GM21528 (cell line): ENCODE data around the gene A4GNT.
A peak's percentile ranks its signal among the peaks of the same experiment; 100 is the strongest.
"Not testable (repeated sequence)": the region's sequence is repeated elsewhere in the genome, so short reads cannot be mapped to it uniquely, and the experiment has no call there.

Experiments
- ATAC-seq: cut with Tn5 transposase; IDR thresholded peaks from one replicate; pipeline ENCODE4 v1.9.1; 2021; ENCODE audit warnings: mild to moderate bottlenecking, moderate library complexity; ENCODE audit not compliant: unreplicated experiment, low FRiP score

A4GNT gene

DNA sequence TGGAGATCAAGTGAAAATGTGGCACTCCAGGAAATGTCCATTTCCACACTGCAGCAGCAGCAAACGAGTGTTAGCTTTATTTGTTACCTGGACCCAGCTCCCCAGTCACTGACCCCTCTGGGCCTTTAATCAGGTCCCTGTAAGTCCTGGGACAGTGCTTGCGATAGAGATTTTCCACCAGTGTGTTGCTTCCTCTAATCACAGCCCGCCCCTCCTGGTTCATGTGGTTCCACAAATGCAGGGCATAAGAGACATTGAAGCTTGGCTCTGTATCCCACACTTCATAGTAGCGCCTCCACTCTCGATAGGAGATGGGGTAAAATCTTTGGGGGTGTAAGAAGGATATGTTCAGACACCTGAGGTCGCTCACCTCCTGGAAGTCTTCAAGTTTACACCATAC lies 8.0 kb downstream of the A4GNT start:
- no peak for ATAC-seq

DNA sequence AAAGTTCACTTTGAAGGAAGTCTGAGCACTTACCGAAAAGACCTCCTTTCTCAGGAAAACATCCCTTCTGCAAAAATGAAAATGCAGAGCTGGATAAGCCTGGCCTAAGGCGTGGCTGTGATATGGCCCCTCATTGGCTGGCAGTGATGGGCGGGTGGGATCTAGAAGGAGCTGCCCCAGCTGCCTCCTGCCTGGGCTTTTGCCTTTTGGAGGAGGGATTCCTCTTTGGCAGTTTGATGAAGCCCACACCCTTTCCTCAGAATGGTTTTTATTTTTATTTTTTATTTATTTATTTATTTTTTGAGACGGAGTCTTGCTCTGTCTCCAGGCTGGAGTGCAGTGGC lies 12.8 kb downstream of the A4GNT start:
- ATAC-seq, result no peak

DNA sequence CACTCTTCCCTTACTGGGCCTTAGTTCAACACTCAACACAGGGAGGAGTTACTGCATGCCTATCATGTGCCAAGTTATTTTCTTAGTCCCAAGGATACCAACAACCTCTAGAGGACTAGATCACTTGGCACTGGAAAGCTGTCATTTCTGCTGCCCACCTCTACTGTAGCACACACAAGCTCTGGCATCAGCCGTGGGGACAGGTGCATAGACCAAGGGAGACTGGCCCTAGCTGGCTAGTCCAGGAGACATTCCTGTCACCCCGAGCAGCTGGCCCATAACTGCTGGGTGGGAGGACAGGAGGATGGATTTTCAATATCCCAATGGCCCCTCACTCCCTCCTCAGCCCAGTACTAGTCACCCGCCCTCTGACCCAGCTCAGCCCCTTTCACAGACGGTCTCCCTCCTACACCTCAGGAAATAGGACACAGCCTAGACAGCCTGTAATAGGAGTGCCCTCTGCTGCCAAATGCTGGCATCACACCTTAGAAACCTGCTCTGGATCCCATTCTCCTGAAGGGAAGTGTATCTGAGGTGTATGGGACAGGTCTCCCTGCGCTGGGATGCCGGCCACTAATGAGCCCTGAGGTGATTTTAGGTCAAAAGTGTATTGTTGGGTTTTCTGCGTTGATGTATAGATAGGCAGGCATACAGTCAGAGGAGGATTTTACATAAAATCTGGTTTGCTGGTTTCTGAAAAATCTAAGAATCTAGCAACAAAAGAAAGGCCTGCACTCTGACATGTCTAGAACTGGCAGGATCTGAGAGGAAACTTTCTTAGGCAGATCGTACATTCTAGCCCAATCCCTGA lies 13.4 kb downstream of the A4GNT start:
- ATAC-seq, result peak; percentile 74

DNA sequence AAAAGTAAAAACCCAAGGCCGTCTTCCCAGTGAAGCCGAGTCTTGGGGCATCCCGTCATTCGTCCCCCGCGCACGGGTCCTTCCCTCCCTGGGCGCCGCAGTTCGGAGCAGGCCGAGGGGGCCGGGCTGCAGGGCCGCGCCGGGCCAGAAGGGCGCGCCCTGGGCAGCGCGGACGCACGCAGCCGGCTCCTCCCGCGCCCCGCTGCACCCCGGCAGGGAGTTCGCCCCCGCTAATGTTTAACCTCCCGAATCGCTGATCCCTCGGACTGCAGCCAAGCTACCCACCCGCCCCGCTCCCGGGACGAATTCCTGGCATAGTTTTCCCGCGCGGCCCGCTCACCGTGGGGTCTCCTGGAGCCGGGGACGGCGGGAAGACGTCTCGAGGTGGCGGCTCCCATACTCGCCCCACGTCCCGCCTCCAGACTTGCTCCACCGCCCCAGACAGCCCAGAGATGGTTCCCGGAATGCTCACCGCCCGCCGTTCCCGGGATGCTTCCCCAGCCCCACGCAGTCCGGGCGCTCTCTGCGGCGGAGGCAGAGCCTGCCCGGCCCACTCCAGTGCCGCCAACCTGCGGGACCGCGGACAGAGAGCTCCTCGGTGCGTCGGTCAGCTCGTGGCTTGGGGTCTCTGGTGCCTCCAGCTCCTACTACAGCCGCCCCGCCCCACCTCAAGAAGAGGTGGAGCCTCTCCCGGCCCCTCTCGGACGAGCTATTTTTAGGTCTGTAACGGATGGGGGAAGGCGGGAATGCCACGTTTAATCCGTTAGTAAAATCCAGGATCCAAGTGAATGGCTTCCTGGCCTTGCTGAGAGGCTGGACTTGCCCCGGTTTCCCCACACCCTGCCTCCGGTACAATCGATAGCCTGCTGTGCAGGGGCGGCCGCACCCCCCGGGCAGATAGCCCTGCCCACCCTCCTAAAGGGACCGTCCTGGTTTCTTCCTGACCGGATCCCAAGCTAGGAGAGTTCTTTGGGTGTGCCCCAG lies 16.9 kb downstream of the A4GNT start, which contains the start of gene DZIP1L:
TSS of gene DZIP1L (minus strand) at position 621 of the 984 bp plus-strand sequence. CDS start 11,637 bp downstream, outside the sequence.
- ATAC-seq, result peak; percentile 83

DNA sequence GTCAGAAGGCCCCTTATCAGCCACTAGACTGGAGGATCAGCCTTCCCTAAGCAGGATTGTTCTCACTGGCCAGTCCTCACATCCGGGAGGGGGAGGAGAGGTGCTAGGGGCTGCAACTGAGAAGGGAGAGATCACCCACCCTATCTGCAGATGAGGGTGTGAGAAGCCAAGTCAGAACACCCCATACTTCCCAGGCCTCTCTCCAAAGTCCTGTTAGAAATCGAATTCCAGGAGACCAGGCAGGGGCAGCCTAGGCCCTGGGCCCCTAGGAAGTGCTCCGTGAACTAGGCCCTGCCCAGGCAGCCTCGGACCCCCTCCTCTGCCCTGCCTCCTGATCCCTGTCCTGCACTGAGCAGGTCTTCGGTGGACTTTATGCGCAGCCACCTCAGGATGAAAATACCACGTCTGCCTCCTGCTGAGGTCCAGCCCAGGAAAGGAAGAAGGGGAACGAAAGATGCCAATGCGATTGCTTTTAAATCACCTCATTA lies 17.7 kb downstream of the A4GNT start:
- ATAC-seq, result no peak

DNA sequence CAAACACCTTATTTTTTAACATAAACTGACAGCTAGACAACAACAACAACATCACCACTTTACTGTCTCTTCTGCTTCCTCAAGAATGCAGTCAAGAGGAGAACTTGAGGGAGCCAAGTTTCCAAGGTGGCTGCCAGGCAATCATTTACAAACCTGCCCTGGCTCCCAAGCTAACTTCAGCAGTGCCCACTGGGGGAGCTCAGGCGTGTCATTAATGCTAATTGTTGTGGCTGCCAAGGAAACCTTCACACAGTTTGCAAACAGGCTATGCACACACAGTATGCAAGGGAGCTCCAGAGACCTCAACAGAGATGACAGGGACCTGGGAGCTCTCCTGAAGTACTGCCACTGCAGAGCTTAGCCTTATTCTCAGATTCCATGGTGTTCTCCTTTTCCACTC lies 18.9 kb downstream of the A4GNT start:
- ATAC-seq, result no peak

DNA sequence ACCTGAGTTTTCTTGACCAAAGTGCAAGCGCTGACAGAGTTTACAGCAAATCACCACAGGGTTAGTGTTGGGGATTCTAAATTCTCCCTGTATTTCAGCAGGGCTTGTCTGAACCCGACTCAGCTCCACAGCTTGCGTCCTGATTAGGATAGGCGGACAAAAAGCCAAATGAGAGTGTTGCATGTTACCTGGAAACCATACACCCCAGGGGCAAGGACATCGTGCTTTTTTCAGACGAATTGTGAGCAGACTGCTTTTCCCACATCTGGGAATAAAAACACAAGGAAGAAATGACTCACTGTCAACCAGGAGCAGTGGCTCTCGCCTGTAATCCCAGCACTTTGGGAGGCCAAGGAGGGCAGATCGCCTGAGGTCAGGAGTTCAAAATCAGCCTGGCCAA lies 19.8 kb downstream of the A4GNT start:
- no peak for ATAC-seq

DNA sequence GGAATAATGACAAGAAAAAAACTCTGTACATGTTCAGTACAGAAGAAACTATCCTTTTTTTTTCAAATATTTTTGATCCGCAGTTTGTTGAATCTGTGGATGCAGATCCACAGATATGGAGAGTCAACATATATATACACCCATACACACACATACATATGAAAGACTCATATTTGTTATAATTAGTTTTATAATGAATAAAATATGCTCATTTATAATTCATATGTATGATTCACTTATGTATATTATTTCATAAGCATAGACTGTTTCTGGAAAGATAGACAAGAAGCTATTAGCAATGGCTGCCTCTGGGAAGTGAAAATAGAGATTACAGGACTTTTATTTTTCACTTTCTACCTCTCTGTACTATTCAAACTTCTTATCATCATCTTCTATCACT lies 26.6 kb downstream of the A4GNT start:
- ATAC-seq, result no peak

DNA sequence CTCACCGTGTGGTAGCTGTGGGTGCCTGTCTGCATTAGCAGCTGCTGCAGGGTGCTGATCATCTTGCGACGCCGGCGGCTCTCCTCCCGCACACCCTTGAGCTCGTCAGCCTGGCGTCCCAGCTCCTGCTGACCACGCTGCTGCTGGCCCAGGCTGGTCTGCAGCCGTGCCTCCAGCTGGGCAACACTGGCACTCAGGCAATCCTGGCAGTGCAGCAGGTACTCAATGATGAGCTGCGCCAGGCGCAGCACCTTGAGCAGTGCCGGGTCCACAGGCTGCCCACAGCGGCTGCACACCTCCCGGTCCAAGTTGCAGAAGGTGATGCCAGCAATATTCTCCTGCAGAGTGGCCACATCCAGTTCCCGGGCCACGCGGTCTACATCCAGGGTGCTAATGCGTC lies 28.7 kb downstream of the A4GNT start:
- no peak for ATAC-seq

DNA sequence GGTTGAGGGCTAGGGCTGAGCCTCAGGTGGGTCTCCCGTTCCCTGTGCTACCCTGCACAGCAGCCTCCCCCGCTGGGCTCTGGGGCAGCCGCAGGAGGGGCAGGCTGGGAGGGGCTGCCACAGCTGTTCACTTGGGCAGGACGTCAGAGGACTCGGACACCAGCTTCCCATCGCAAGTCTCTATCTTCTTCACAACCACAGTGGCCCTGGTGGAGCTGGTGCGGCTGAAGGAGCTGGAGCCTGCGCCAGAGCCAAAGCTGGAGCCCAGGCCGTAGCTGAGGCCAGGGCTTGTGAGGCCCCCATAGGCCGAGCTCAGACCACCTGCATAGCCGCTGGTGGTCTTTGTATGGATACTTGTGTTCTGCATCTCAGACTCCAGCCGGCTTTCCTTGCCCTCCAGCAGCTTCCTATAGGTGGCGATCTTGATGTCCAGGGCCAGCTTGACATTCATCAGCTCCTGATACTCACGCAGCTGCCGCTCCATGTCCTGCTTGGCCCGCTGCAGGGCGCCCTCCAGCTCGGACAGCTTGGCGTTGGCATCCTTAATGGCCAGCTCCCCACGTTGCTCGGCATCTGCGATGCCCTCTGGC lies 30.7 kb downstream of the A4GNT start:
- not testable (repeated sequence) for ATAC-seq

DNA sequence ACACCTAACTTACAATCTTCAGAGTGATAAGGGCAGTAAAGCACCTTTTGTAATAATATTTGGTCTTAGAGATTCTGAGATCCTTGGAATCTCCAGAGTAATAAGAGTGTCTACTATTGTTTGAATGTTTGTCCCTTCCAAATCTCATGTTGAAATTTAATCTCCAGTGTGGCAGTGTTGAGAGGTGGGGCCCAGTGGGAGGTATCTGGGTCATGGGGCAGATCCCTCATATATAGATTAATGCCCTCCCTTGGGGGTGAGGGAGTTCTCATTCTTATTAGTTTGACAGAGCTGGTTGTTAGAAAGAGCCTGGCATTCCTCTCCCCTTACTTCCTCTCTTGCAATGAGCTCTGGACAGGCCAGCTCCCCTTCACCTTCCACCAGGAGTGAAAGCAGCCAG lies 32.8 kb downstream of the A4GNT start:
- no peak for ATAC-seq

DNA sequence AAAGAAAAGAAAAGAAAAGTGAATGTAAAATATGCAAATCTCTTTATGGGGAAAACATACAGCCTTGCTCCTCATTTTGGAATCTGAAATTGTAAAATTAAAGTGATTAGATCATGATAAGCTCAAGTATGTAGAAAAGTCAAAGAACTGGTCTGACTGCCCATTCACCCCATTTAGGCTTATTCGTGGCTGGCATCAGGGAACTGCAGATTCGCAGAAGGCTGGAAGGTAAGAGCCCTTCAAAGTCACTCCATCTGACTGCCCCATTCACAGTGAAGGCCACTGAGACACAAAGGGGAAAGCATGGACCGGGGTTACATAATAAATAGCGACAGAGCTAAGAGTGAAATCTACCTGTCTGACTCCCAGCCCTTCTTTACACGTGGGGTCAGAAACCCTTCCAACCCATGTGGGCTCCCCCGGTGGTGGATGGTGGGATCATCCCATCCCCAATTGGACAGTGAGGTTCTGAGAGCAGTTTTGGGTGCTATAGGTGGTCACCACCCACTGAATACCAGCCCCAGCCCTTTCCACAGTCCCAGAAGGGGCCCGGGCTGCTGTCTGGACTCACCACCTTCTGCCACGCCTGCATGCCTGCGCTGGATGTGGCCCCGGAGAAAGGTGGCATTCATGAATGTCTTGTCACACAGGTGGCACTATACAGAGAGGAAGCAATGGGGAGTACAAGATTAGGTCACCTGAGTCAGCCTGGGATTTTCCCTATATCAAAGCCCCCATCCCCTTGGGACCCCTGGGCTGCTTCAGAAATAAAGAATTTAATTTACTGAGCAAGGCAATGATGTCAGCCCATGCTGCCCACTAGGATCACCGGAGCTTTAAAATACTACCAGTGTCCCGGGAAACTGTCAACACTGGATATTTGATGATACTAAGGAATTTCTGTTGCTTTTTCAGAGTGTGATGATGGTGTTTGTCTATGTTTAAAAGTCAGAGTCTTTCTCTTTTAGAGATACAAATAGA lies 34.7 kb downstream of the A4GNT start:
- ATAC-seq, result no peak

DNA sequence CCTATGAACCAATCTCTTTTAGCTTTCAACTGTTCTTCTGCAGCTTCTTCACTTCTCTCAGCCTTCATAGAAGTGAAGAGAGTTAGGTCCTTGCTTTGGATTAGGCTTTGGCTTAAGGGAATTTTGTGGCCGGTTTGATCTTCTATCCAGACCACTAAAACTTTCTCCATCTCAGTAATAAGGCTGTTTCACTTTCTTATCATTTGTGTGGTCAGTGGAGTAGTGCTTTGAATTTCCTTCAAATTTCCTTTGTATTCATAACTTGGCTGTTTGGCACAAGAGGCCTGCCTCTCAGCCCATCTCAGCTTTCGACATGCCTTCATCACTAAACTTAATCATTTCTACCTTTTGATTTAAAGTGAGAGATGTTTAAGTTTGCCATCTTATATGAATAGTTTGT lies 38.5 kb downstream of the A4GNT start:
- ATAC-seq, result no peak

DNA sequence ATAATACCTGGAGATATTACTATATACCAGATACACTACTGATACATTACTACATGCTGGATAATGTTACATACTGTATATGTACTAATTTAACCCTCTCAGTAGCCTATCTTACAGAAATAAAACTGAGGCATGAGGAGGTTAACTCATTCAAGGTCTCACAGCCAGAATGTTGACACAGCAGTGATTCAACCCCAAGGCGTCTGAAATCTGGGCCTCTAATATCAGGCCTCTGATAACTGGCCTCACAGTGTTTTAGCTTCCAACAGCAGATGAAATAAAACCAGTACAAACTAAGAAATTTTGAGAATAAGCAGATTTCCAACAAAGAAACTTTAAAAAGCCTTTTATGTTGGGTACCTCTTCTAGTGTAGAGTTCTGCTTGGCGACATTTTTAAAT lies 40.2 kb downstream of the A4GNT start:
- ATAC-seq, result no peak

DNA sequence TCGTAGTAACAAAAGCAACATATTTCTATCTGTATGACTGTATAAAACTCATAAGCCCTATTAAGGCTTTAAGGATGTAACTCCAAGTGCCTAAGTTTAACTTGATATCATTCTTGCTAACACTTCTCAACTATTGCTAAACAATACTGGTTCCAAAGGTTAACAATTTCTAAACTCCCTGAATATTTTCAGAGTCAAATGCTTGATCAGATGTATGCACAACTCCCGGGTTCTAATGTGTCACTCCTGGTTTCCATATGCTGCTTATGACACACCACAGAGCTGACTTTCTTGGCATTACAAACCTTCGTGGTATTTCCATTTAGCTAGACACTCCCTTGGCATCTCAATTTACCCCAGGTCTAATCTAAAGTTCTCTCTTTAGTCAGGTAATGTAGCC lies 43.1 kb downstream of the A4GNT start:
- no peak for ATAC-seq

DNA sequence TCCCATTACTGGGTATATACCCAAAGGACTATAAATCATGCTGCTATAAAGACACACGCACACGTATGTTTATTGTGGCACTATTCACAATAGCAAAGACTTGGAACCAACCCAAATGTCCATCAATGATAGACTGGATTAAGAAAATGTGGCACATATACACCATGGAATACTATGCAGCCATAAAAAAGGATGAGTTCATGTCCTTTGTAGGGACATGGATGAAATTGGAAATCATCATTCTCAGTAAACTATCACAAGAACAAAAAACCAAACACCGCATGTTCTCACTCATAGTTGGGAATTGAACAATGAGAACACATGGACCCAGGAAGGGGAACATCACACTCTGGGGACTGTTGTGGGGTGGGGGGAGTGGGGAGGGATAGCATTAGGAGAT lies 46.4 kb downstream of the A4GNT start:
- ATAC-seq, result not testable (repeated sequence)

DNA sequence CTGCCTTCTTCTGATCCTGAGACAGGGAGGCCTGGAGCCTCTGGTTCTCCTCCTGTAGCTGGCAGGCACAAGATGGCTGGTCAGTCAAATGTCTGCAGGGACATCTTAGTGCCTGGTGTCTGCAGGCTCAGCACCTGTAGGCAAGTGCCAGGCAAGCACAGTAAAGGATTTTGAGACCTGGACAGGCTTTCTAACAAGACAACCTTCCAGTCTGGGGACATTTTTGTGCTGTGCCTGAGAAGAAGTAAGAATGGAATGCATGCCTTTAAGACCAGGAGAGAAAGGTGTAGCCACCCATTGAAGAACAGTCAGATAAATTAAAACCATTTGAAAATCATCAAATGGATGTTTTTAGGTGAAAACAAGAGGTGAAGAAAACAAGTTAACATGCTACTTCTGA lies 48.0 kb downstream of the A4GNT start:
- no peak for ATAC-seq

DNA sequence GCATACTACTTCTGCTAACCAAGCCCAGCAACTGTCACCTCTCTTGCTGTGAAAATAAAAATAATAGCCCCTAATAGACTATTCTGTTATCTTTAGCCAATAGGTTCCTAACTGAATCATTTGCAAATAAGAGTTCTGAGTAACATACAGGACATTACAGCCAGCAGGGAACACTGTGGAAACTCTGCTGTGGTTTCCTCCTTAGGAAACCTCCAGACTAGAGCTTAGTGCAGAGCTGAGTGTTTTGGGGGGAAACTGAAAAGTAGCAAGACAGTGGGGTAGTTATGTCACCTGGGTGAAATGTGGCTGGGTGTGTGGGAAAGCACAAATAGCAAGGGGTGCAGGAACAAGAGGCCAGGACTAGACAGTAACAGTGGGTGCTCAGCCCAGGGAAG lies 49.2 kb downstream of the A4GNT start:
- ATAC-seq, result peak; percentile 49

DNA sequence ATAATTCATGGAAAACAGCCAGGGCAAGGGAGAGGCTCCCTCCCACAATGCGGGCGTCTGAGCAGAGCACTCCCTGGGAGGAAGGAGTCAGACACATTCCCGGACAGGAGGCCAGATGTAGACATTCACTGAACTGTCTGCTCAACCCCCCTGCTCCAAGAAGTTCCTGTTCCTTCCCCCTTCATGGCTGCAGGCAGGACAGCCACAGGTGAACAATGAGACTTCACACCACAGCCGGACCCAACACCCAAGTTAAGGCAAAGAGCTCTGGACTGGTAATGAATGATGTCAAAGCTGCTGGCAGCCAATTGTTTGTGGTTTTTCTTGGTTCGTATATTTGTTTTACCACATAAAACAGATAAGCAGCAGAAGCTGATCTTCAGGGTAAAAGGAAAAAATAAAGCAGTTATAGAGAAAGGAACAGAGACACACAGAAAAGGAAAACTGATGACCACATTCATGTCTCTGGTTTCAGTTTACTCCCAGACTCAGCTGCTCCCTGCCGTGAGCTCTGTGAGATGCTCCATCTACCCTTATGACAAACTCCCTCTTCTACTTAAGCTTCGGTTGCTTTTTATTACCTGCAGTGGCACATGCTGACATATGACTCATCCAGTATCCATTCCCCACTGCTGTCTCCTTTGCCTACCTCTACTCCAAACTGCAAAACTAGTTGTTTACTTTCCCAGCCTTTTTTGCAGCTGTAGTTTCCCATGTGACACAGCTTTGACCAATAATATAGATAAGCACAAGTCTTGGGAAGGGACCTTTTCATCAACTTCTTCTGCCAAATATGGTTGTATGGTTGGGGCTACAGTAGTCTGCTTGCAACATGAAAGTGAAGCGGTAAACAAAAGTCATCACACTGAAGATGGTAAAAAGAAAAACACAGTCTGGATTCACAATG lies 49.9 kb downstream of the A4GNT start:
- ATAC-seq, result peak; percentile 78
